Common myeloid progenitor, CD34-positive (primary cell): ENCODE measurements around the gene RAB11FIP4.

Experiments used
- CTCF ChIA-PET: fragments of 350-600 bp; sonication (Branson Sonifier 250); formaldehyde crosslinking; loops from one replicate; lab custom pipeline; 2021; ENCODE audit warnings: antibody characterized with exemption; lab: Charles Lee
- POLR2A ChIA-PET: fragments of 350-600 bp; sonication (Branson Sonifier 250); formaldehyde crosslinking; loops from one replicate; lab custom pipeline; 2021; ENCODE audit warnings: antibody characterized with exemption; lab: Charles Lee
- DNase-seq, 3 donors: peaks; one replicate each; pipeline versions ENCODE4 v3.0.0 to v3.0.0-alpha.2; 2013
- H3K27ac ChIP-seq, 2 experiments: 1 replicate in 1 of 2; 2 replicates in 1 of 2; pipeline ENCODE4 v1.7.0; 2013; ENCODE audit warnings: inconsistent platforms in 2 of 2, low read length in 2 of 2, mild to moderate bottlenecking in 2 of 2, low read depth in 1 of 2, moderate library complexity in 1 of 2; ENCODE audit not compliant: severe bottlenecking in 2 of 2, insufficient read depth in 1 of 2, poor library complexity in 1 of 2
- H3K27me3 ChIP-seq, 5 experiments: replicated peaks in 2 of 5; 1 replicate in 3 of 5; 2 replicates in 2 of 5; pipeline versions ENCODE4 v1.6.1 to v1.7.0; 2013; ENCODE audit warnings: low read length in 4 of 5, mild to moderate bottlenecking in 2 of 5, moderate library complexity in 2 of 5, inconsistent platforms in 1 of 5; ENCODE audit not compliant: insufficient read depth in 5 of 5, control insufficient read depth in 4 of 5
- H3K36me3 ChIP-seq, 4 experiments: 1 replicate in 2 of 4; 2 replicates in 2 of 4; pipeline versions ENCODE4 v1.6.1 to v1.7.0; 2013; ENCODE audit warnings: low read length in 3 of 4, control low read depth in 1 of 4, mild to moderate bottlenecking in 1 of 4; ENCODE audit not compliant: control insufficient read depth in 4 of 4, insufficient read depth in 4 of 4
- H3K4me1 ChIP-seq, 4 experiments: 1 replicate in 3 of 4; 2 replicates in 1 of 4; pipeline versions ENCODE4 v1.6.1 to v1.7.1; 2013; ENCODE audit warnings: low read length in 3 of 4, mild to moderate bottlenecking in 3 of 4, control low read depth in 1 of 4, inconsistent platforms in 1 of 4, moderate library complexity in 1 of 4; ENCODE audit not compliant: control insufficient read depth in 4 of 4, insufficient read depth in 4 of 4; ENCODE audit errors: control extremely low read depth in 1 of 4
- H3K4me3 ChIP-seq, 7 experiments: 1 replicate in 4 of 7; 2 replicates in 3 of 7; pipeline versions ENCODE4 v1.5.1 to v1.7.0; 2013; ENCODE audit warnings: mild to moderate bottlenecking in 7 of 7, low read length in 6 of 7, moderate library complexity in 6 of 7, inconsistent platforms in 2 of 7, low read depth in 2 of 7, control low read depth in 1 of 7; ENCODE audit not compliant: insufficient read depth in 4 of 7, control insufficient read depth in 1 of 7; ENCODE audit errors: extremely low read depth in 1 of 7
- H3K9me3 ChIP-seq, 5 experiments: 1 replicate in 4 of 5; 2 replicates in 1 of 5; pipeline versions ENCODE4 v1.6.1 to v1.7.1; 2013; ENCODE audit warnings: low read length in 4 of 5, mild to moderate bottlenecking in 2 of 5, inconsistent platforms in 1 of 5, low read depth in 1 of 5, moderate library complexity in 1 of 5; ENCODE audit not compliant: control insufficient read depth in 4 of 5, insufficient read depth in 2 of 5; ENCODE audit errors: control extremely low read depth in 1 of 5
- WGBS: methylation state at CpG from one replicate; pipeline ENCODE4 v1.1.5; 2013; ENCODE audit not compliant: insufficient coverage; 5-methylcytosine and 5-hydroxymethylcytosine counted together

RAB11FIP4 gene

DNA sequence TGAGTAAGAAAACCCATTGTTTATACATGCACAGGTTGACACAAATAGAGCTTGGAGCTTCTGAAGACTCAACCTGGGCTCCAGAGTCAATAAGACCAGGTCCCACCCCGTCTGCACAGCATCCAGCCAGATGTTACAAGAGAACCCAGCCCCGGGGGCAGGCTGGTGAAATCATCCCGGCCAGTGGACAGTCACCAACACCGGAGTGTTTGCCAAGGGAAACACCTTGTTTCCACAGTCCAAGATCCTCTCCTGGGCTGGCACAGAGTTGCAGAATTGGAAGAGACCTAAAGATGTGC is 90.3 kb downstream of the RAB11FIP4 start:
- CTCF ChIA-PET = interaction anchor here (1.0 to 1.5 kb wide), 3 partner anchors 32 to 47 kb away, joined by 3 read pairs; no protein-coding TSS in a partner anchor
- no peak for DNase-seq
- H3K4me1 ChIP-seq = peaks cover 0 to 5% (median 4%) of the 10 kb centered on the region in 4 experiments
- POLR2A ChIA-PET = no interaction called here
- H3K27me3 ChIP-seq = peaks cover 0 to 3% (median 0%) of the 10 kb centered on the region in 5 experiments
- H3K36me3 ChIP-seq = no peaks in the 10 kb centered on the region
- no peak overlapping the region for H3K4me3 ChIP-seq
- no peaks in the 10 kb centered on the region for H3K9me3 ChIP-seq
- no peak overlapping the region for H3K27ac ChIP-seq
- WGBS = 88% methylated on average over 4 of the region's 4 CpGs

DNA sequence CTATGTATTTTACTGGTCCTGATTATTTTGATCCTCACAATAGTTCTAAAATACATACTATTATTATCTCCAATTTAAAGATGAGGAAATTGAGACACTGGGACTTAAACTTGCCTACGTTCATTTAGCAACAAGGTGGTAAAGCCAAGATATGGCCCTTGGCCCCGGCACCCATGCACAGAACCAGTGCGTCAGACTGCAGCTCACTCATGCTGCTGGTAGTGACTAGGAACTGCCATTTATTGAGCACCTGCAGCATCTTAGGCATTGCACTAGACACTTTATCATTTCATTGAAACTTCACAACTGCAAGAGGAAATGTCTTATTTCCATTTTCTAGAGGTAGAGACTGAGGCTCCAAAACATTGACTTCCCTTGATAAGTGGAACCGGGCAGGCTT is 93.3 kb downstream of the RAB11FIP4 start:
- no peaks in the 10 kb centered on the region for H3K9me3 ChIP-seq
- ChIA-PET CTCF (interaction anchor here (0.8 to 0.9 kb wide), 2 partner anchors 25 to 96 kb away, joined by 3 to 4 read pairs; no protein-coding TSS in a partner anchor), POLR2A (no interaction called here)
- H3K27me3 ChIP-seq = peaks cover 0 to 11% (median 0%) of the 10 kb centered on the region in 5 experiments
- no peak for DNase-seq
- no peak overlapping the region for H3K27ac ChIP-seq
- H3K36me3 ChIP-seq = no peaks in the 10 kb centered on the region
- peaks cover 2 to 30% (median 25%) of the 10 kb centered on the region in 4 experiments for H3K4me1 ChIP-seq
- 100% methylated on average over 4 of the region's 4 CpGs for WGBS
- no peak overlapping the region for H3K4me3 ChIP-seq

DNA sequence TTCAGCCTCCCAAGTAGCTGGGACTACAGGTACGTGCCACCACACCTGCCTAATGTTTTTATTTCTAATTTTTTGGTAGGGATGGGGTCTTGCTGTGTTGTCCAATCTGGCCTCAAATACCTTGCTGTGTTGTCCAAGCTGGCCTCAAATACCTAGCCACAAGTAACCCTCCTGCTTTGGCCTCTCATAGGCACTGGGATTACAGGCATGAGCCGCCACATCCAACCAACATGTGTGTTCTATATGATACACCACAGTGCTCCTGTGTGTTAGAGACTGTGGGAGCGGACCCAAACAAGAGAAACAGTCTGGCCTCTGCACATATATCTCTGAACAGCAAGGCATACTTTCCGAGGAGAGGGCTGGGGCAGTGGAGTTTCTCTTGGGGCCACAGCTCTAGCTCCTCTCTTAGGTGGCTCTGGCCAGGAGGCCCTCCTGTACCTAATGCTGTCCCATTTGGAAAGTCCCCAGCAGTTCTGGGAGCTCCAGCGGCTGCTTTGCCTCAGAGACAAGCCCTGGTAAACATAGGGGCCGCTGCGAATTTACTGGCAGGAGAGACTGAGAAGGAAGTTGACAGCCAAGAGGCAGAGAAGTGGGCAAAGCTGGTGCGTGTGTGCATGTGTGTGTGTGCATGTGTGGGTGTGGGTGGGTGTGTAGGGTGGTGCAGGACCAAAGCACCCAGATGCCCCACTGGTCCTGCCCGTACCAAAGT is 95.0 kb downstream of the RAB11FIP4 start:
- CTCF ChIA-PET = interaction anchor here (0.6 to 2.0 kb wide), 3 partner anchors 9 to 48 kb away, joined by 3 to 5 read pairs (median 5); no protein-coding TSS in a partner anchor
- Histone ChIP-seq H3K9me3 (no peaks in the 10 kb centered on the region), H3K36me3 (no peaks in the 10 kb centered on the region), H3K27ac (no peak overlapping the region), H3K27me3 (peaks cover 0 to 8% (median 0%) of the 10 kb centered on the region in 5 experiments), H3K4me3 (peak overlapping the region in 2 of 7 experiments; percentile 65 to 74), H3K4me1 (peaks cover 8 to 47% (median 38%) of the 10 kb centered on the region in 4 experiments)
- WGBS = 43% methylated on average over 7 of the region's 9 CpGs
- POLR2A ChIA-PET = no interaction called here
- DNase-seq = peak in 2 of 3 donors; percentile 57 to 67

DNA sequence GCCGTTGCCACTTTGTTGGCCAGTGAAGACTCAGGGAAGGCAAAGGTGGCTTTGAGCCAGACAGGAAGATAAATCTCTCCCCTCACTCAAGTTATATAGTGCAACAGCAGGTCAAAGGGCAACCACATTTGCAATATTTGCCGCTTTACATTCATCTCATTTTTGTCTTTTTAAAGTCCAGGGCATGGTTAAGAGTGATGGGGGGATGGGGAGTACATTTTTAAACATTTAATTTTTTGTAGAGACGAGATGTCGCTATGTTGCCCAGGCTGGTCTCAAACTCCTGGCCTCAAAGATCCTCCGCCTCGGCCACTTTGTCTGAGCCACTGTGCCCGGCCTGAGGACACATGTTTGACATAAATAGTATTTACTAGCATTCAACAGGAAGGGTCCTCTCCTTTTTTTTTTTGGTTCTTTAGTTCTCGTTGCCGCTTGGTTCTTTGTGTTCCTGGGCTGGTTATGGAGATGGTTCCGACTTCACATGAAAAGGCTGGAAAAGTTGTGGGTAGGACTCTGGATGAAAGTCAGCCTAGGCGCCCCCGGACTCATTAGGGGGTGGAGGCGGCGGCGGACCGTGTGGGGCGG is 95.7 kb downstream of the RAB11FIP4 start:
- Histone ChIP-seq H3K27ac (no peak overlapping the region), H3K4me1 (peaks cover 14 to 53% (median 45%) of the 10 kb centered on the region in 4 experiments), H3K4me3 (peak overlapping the region; percentile 44 to 82 (median 66)), H3K36me3 (no peaks in the 10 kb centered on the region), H3K9me3 (no peaks in the 10 kb centered on the region), H3K27me3 (peaks cover 0 to 8% (median 0%) of the 10 kb centered on the region in 5 experiments)
- DNase-seq = no peak
- ChIA-PET POLR2A (no interaction called here), CTCF (interaction anchor here (2.0 kb wide), 1 partner anchor 13 kb away, joined by 5 read pairs; no protein-coding TSS in a partner anchor)
- 16% methylated on average over 10 of the region's 17 CpGs for WGBS

DNA sequence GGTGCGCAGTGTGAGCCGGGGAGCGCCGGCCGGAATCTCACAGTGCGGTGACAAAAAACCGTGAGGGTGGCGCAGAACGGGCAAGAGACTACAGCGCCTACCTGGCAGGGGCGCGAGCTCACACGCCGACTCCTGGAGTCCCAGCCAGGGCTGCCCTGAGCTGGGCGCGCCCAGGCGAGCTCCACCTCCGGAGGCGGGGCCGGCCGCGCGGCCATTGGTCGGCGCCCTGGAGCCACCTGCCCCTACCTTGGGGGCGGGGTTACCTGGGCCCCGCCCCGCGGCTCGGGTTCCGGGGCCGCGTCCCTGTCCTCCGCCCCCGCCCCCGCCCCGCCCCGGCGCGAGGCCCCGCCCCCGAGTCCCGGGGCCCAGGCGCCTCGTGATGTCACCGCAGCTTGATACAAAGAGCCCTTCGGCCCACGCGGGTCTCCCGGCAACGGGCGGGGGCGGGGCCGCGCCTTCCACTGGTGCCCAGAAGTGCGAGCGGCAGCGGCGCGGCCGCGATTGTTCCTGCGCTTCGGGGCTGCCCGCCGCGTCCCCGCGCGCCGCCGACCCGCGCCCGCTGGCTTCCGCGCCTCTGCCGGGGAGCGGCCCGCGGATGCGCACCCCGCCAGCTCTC is 96.3 kb downstream of the RAB11FIP4 start:
- Histone ChIP-seq H3K27ac (no peak overlapping the region), H3K27me3 (peaks cover 0 to 8% (median 0%) of the 10 kb centered on the region in 5 experiments), H3K4me3 (peak overlapping the region; percentile 58 to 85 (median 74)), H3K36me3 (no peaks in the 10 kb centered on the region), H3K9me3 (no peaks in the 10 kb centered on the region), H3K4me1 (peaks cover 16 to 59% (median 51%) of the 10 kb centered on the region in 4 experiments)
- ChIA-PET POLR2A (no interaction called here), CTCF (interaction anchor here (0.6 to 2.0 kb wide), 3 partner anchors 12 to 25 kb away, joined by 3 to 6 read pairs (median 5); no protein-coding TSS in a partner anchor)
- DNase-seq = peak; percentile 86 to 91 (median 88)
- WGBS = under 1% methylated on average over 82 of the region's 83 CpGs

DNA sequence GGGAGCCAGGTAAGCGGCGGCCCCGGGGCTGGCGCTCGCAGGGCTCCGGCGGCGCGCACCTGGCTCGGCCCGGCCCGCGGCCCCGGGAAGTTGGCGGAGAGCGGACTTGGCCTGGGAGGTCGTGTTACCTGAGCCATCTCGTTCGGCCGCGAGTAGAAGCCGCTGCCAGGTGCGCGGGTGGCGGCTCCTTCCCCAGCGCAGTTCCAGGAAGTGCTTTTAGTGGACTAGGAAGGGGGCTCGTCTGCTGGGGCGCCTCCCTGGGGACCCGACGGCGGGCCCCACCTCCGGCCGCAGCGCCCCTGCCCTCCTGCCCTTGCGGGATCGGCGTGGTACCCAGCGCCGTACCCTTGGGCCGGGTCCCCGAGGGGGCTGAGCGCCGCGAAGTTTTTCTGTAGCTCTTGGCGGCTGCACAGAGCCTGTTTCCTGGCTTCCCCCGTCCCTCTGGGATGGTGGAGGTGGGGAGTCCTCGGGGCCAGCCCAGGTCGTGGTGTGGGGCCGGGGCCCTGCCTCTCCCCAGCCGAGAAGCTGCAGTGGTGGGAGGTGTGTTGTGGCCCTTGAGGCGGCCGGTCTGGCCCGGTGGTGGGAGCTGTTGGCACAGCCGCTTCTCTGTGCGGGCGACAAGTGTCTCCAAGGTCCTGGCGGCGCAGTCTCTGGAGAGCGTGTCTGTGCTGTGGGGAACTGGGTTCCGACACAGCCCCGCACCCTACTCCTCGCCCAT is 96.9 kb downstream of the RAB11FIP4 start:
- peak in 1 of 3 donors; percentile 43 for DNase-seq
- Histone ChIP-seq H3K27ac (peak overlapping the region in 1 of 2 experiments; percentile 43), H3K4me1 (peaks cover 16 to 65% (median 57%) of the 10 kb centered on the region in 4 experiments), H3K36me3 (no peaks in the 10 kb centered on the region), H3K9me3 (no peaks in the 10 kb centered on the region), H3K27me3 (peaks cover 0 to 8% (median 0%) of the 10 kb centered on the region in 5 experiments), H3K4me3 (peak overlapping the region; percentile 58 to 85 (median 74))
- ChIA-PET POLR2A (no interaction called here), CTCF (interaction anchor here (0.6 to 1.6 kb wide), 3 partner anchors 21 to 56 kb away, joined by 3 to 6 read pairs (median 3); no protein-coding TSS in a partner anchor)
- WGBS = 4% methylated on average over 59 of the region's 62 CpGs
